ENCODE data around the gene BLOC1S1.

BLOC1S1 gene

DNA sequence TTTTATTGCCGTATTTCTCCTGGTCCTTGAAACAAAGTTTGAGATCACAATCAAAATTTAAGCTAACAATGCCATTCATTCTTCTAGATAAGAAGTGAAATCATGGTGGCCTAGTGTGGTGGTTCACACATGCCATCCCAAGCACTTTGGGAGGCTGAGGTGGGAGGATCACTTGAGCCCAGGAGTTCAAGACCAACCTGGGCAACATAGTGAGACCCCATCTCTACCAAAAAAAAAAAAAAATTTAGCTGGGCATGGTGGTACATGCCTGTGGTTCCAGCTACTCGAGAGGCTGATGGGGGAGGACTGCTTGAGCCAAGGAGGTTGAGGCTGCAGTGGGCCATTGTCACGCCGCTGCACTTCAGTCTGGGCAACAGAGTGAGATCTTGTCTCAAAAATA, 51.3 kb downstream of the BLOC1S1 start:
- Histone ChIP-seq H3K4me3 (ENCODE audit: low read depth, low read length) (no peak overlapping the region), H3K36me3 (peaks cover 40% of the 10 kb centered on the region), H3K9me3 (ENCODE audit: severe bottlenecking) (no peaks in the 10 kb centered on the region), H3K27ac (no peak overlapping the region), H3K27me3 (ENCODE audit: insufficient read depth, low read depth, severe bottlenecking) (no peaks in the 10 kb centered on the region)
- TF ChIP-seq, protein P1, sequence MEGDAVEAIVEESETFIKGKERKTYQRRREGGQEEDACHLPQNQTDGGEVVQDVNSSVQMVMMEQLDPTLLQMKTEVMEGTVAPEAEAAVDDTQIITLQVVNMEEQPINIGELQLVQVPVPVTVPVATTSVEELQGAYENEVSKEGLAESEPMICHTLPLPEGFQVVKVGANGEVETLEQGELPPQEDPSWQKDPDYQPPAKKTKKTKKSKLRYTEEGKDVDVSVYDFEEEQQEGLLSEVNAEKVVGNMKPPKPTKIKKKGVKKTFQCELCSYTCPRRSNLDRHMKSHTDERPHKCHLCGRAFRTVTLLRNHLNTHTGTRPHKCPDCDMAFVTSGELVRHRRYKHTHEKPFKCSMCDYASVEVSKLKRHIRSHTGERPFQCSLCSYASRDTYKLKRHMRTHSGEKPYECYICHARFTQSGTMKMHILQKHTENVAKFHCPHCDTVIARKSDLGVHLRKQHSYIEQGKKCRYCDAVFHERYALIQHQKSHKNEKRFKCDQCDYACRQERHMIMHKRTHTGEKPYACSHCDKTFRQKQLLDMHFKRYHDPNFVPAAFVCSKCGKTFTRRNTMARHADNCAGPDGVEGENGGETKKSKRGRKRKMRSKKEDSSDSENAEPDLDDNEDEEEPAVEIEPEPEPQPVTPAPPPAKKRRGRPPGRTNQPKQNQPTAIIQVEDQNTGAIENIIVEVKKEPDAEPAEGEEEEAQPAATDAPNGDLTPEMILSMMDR (IDR thresholded peaks at IDR 0.05; ENCODE audit: low read depth, low read length), result no peak
- no peak for DNase-seq

Measured in WERI-Rb-1 (cell line).